SIG-M5 treated with dmso at 0.1 percent for 504 hours (cell line): Measurements from ENCODE around the gene HAPLN3.
A peak's percentile ranks its signal among the peaks of the same experiment; 100 is the strongest.

Experiments
- DNase-seq: peaks from one replicate; lab custom pipeline; 2025; ENCODE audit not compliant: unreplicated experiment; lab: John Stamatoyannopoulos, UW

Gene HAPLN3

GRCh38 chr15:88896333-88897033 lies 1.1 kb upstream of the HAPLN3 start:
- DNase-seq: no peak

GRCh38 chr15:88894348-88894818 lies 961 bp downstream of the HAPLN3 start:
- no peak for DNase-seq

GRCh38 chr15:88891540-88892254 lies 3.6 kb downstream of the HAPLN3 start:
- DNase-seq: no peak

GRCh38 chr15:88890495-88890894 lies 4.8 kb downstream of the HAPLN3 start:
- DNase-seq: no peak

GRCh38 chr15:88888719-88889118 lies 6.6 kb downstream of the HAPLN3 start:
- no peak for DNase-seq

- DNase-seq: no peak
Observed at GRCh38 chr15:88887068-88887580, 8.2 kb downstream of the HAPLN3 start.

GRCh38 chr15:88882785-88883184 lies 12.6 kb downstream of the HAPLN3 start:
- no peak for DNase-seq

- no peak for DNase-seq
Observed at GRCh38 chr15:88881775-88882174, 13.6 kb downstream of the HAPLN3 start.

- no peak for DNase-seq
Observed at GRCh38 chr15:88880944-88881740, 14.2 kb downstream of the HAPLN3 start.

- peak; percentile 36 for DNase-seq
Observed at GRCh38 chr15:88878720-88879184, 16.6 kb downstream of the HAPLN3 start.

- no peak for DNase-seq
Observed at GRCh38 chr15:88877906-88878305, 17.4 kb downstream of the HAPLN3 start.

- no peak for DNase-seq
Observed at GRCh38 chr15:88877415-88877814, 17.9 kb downstream of the HAPLN3 start.

GRCh38 chr15:88876573-88876972 lies 18.8 kb downstream of the HAPLN3 start:
- no peak for DNase-seq

GRCh38 chr15:88874684-88875083 lies 20.7 kb downstream of the HAPLN3 start:
- DNase-seq: no peak

- no peak for DNase-seq
Observed at GRCh38 chr15:88874275-88874674, 21.1 kb downstream of the HAPLN3 start.

GRCh38 chr15:88873786-88874185 lies 21.6 kb downstream of the HAPLN3 start:
- DNase-seq: no peak

- DNase-seq: no peak
Observed at GRCh38 chr15:88872706-88873105, 22.6 kb downstream of the HAPLN3 start.

GRCh38 chr15:88872106-88872505 lies 23.2 kb downstream of the HAPLN3 start:
- DNase-seq: no peak

GRCh38 chr15:88871313-88871712 lies 24.0 kb downstream of the HAPLN3 start:
- no peak for DNase-seq

- no peak for DNase-seq
Observed at GRCh38 chr15:88866295-88866881, 29.0 kb downstream of the HAPLN3 start.

- DNase-seq: no peak
Observed at GRCh38 chr15:88865498-88866099, 29.7 kb downstream of the HAPLN3 start.
